ENCODE results near the gene CCDC68. TPM values are rescaled to one million over a fixed set of nuclear protein-coding genes. Genes with fewer than 3 reads are reported as not detected.

Gene CCDC68
- total RNA-seq, 4 donors from 2014 or later = 2.3 to 4.1 (median 2.6) TPM

DNA sequence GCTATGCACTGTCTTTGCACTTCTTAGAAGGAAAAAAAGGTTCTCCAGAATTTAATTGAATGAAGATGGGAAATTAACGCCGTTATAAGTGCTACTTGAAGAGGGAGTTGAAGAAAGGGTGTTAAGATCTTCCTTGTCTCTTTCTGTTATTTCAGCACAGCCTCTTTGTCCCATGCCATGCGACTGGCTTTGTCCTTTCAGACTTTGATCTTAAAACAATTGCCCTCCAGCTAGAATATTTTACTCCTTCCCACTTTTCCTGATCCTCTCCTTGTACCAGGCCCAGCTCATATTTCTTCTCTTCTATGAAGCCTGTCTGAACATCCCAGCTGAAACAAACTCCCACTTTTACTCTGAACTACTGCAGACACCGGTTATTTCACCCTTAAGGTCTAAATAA, 79.6 kb downstream of the CCDC68 start:
- TF ChIP-seq POLR2AphosphoS5 (IDR thresholded peaks at IDR 0.05) (no peak), POLR2A (IDR thresholded peaks at IDR 0.05; ENCODE audit: low read depth) (no peak), EP300 (IDR thresholded peaks at IDR 0.05) (no peak)
- TF ChIP-seq, protein P1, sequence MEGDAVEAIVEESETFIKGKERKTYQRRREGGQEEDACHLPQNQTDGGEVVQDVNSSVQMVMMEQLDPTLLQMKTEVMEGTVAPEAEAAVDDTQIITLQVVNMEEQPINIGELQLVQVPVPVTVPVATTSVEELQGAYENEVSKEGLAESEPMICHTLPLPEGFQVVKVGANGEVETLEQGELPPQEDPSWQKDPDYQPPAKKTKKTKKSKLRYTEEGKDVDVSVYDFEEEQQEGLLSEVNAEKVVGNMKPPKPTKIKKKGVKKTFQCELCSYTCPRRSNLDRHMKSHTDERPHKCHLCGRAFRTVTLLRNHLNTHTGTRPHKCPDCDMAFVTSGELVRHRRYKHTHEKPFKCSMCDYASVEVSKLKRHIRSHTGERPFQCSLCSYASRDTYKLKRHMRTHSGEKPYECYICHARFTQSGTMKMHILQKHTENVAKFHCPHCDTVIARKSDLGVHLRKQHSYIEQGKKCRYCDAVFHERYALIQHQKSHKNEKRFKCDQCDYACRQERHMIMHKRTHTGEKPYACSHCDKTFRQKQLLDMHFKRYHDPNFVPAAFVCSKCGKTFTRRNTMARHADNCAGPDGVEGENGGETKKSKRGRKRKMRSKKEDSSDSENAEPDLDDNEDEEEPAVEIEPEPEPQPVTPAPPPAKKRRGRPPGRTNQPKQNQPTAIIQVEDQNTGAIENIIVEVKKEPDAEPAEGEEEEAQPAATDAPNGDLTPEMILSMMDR (IDR thresholded peaks at IDR 0.05) = no peak
- DNase-seq (ENCODE audit: extremely low spot score) = no peak
- Histone ChIP-seq H3K4me1 (no peaks in the 10 kb centered on the region), H3K36me3 (no peaks in the 10 kb centered on the region), H3K27ac (replicated peaks in 1 of 4) (no peak overlapping the region), H3K9me3 (no peaks in the 10 kb centered on the region), H3K4me3 (no peak overlapping the region), H3K27me3 (no peaks in the 10 kb centered on the region)
- WGBS = 90% methylated on average over 4 of the region's 4 CpGs
- intact Hi-C loops (cut with DNase I) = no loop called here

DNA sequence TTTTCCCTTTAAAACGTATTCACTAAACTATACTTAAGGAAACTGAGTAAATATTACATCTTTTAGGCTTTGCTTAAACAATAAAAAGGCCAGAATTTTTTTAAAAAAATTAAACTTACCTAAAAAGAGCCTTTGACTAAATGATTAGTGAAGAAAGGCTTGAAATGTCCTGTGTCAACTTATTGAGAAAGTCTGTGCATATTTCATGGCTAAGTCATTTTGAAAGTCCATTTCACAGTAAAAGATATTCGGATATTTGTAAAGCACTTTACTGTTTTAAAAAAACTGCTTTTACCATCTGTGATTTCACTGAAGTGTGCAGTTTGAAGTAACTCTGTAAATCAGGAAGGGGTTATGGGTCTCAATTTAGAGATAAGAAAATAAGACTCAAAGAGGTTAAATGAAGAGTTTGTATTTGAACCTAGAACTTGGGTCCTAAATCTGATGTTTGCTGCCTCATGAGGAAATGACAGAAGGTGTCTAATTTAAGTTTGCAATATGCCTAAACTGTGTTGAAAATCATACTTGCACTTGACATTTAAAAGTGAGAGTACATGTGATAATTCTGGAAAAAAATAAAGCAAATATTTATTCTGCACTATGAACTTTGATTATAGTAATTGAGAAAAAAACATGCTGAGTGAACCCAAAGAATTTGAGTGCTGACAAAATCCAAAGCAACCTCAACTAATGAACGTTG, 80.5 kb downstream of the CCDC68 start:
- Histone ChIP-seq H3K27me3 (no peaks in the 10 kb centered on the region), H3K9me3 (no peaks in the 10 kb centered on the region), H3K36me3 (no peaks in the 10 kb centered on the region), H3K27ac (replicated peaks in 1 of 4) (no peak overlapping the region), H3K4me3 (no peak overlapping the region), H3K4me1 (no peaks in the 10 kb centered on the region)
- TF ChIP-seq POLR2AphosphoS5 (IDR thresholded peaks at IDR 0.05) (no peak), EP300 (IDR thresholded peaks at IDR 0.05) (no peak), POLR2A (IDR thresholded peaks at IDR 0.05; ENCODE audit: low read depth) (no peak)
- TF ChIP-seq, protein P1 (IDR thresholded peaks at IDR 0.05) = no peak
- no peak for DNase-seq (ENCODE audit: extremely low spot score)
- WGBS = 86% methylated on average over 3 of the region's 3 CpGs
- intact Hi-C loops (cut with DNase I) = no loop called here

DNA sequence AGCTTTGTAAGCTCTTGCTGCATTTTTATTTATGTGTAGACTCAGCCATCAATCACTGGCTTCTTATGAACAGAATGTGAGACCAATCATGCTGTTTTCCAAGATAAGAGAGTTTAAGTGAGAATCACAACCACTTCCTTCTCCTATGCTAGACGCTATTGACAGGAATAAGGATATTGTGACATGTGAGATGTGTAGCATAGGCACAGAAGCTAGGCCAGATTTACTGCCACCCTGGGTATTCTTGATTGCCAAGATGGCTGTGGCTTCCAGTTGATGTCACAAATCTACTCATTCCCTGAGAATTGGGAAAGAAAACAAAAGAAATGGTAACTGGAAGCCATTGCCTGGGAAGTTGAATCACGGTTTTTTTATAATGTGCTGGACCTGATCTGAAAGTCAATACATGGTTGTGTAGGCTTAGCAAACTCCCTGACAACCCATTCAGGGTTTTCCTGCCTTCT, 81.1 kb downstream of the CCDC68 start:
- 79% methylated on average over 2 of the region's 2 CpGs for WGBS
- H3K27ac ChIP-seq (replicated peaks in 1 of 4) = no peak overlapping the region
- no peak for DNase-seq (ENCODE audit: extremely low spot score)
- TF ChIP-seq, protein P1 (IDR thresholded peaks at IDR 0.05) = no peak
- TF ChIP-seq POLR2AphosphoS5 (IDR thresholded peaks at IDR 0.05) = no peak
- no peaks in the 10 kb centered on the region for H3K27me3 ChIP-seq
- H3K4me1 ChIP-seq = peaks cover 0 to 5% (median 0%) of the 10 kb centered on the region in 4 donors
- intact Hi-C loops (cut with DNase I) = no loop called here
- H3K4me3 ChIP-seq = no peak overlapping the region
- H3K9me3 ChIP-seq = no peaks in the 10 kb centered on the region
- H3K36me3 ChIP-seq = no peaks in the 10 kb centered on the region

DNA sequence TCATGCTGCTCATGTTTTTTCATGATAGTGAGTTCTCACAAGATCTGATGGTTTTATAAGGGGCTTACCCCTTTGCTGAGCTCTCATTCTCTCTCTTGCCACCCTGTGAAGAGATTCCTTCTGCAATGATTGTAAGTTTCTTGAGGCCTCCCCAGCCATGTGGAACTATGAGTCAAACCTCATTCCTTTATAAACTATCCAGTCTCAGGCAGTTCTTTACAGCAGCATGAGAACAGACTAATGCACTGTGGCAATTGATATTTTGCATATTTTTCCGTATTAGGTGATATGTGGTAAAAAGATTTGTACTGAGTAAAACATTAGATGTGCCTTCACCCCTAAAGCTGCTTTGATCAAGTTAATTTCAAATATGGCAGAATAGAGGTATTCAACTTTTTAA, 82.2 kb downstream of the CCDC68 start:
- no peak overlapping the region for H3K4me3 ChIP-seq
- no peak for DNase-seq (ENCODE audit: extremely low spot score)
- no peaks in the 10 kb centered on the region for H3K36me3 ChIP-seq

More for the DNA sequence above, 82.2 kb downstream of the CCDC68 start:
- no peaks in the 10 kb centered on the region for H3K9me3 ChIP-seq
- no peak overlapping the region for H3K27ac ChIP-seq (replicated peaks in 1 of 4)
- no peaks in the 10 kb centered on the region for H3K27me3 ChIP-seq
- TF ChIP-seq, protein P1 (IDR thresholded peaks at IDR 0.05) = no peak
- no peak for TF ChIP-seq POLR2AphosphoS5 (IDR thresholded peaks at IDR 0.05)
- no peak for TF ChIP-seq POLR2A (IDR thresholded peaks at IDR 0.05; ENCODE audit: low read depth)
- no peak for TF ChIP-seq EP300 (IDR thresholded peaks at IDR 0.05)
- intact Hi-C loops (cut with DNase I) = no loop called here
- peaks cover 0 to 7% (median 0%) of the 10 kb centered on the region in 4 donors for H3K4me1 ChIP-seq
- WGBS = 96% methylated on average over 1 of the region's 1 CpG
